Esophagus muscularis mucosa (tissue), 4 donors: ENCODE measurements around the gene TENM3. TPM values are rescaled to one million over a fixed set of nuclear protein-coding genes. Genes with fewer than 3 reads are reported as not detected.

Experiments used
- DNase-seq: peaks from one replicate; pipeline ENCODE4 v3.0.0-alpha.2; 2017; ENCODE audit errors: extremely low spot score
- H3K27ac ChIP-seq, 4 donors: fragments of 200-600 bp; sonication (generic); replicated peaks in 1 of 4; 1 replicate in 3 of 4; 2 replicates in 1 of 4; pipeline ENCODE4 v1.5.1; 2016 to 2019; ENCODE audit warnings: mild to moderate bottlenecking in 1 of 4
- H3K27me3 ChIP-seq, 4 donors: fragments of 200-600 bp; sonication (generic); one replicate each; pipeline versions ENCODE4 v1.5.1 to v1.6.0; 2016 to 2019
- H3K36me3 ChIP-seq, 4 donors: fragments of 200-600 bp; sonication (generic); one replicate each; pipeline ENCODE4 v1.5.1; 2016 to 2019
- H3K4me1 ChIP-seq, 4 donors: fragments of 200-600 bp; sonication (generic); one replicate each; pipeline ENCODE4 v1.5.1; 2016 to 2019
- H3K4me3 ChIP-seq, 4 donors: fragments of 200-600 bp; sonication (generic); 1 replicate in 2 of 4; 2 replicates in 2 of 4; pipeline ENCODE4 v1.5.1; 2016 to 2019; ENCODE audit warnings: mild to moderate bottlenecking in 4 of 4, moderate library complexity in 1 of 4
- H3K9me3 ChIP-seq, 4 donors: fragments of 200-600 bp; sonication (generic); 1 replicate in 3 of 4; 2 replicates in 1 of 4; pipeline ENCODE4 v1.5.1; 2016 to 2019
- EP300 ChIP-seq: sonication (generic); formaldehyde crosslinking; IDR thresholded peaks from one replicate; pipeline ENCODE4 v1.6.1; 2017; ENCODE audit warnings: antibody characterized with exemption
- POLR2A ChIP-seq: fragments of 450-650 bp; IDR thresholded peaks from one replicate; pipeline ENCODE4 v1.6.1; 2017; ENCODE audit warnings: antibody characterized with exemption, moderate library complexity, mild to moderate bottlenecking, low read depth
- POLR2AphosphoS5 ChIP-seq, 2 donors: sonication (generic); formaldehyde crosslinking; IDR thresholded peaks; one replicate each; pipeline ENCODE4 v1.6.1; 2017; ENCODE audit warnings: antibody characterized with exemption in 2 of 2
- WGBS: methylation state at CpG from one replicate; pipeline ENCODE4 v1.1.5; 2018; 5-methylcytosine and 5-hydroxymethylcytosine counted together
- intact Hi-C: fragments of 100-400 bp; cut with DNase I; formaldehyde crosslinking; loops from one replicate; pipeline ENCODE4 v1.15.1; 2023
- total RNA-seq, 4 donors: library from RNA; depleted of rRNA; stranded (reverse); fragments of >200 nt; gene quantifications; one replicate each; pipeline versions ENCODE4 v1.1.0 to v1.2.1, GENCODE V29; 2016
- TF ChIP-seq, protein P1 (sequence below), 3 experiments: fragments of 200-600 bp in 2 of 3; fragments of 450-650 bp in 1 of 3; sonication (generic) in 2 of 3; IDR thresholded peaks; one replicate each; pipeline ENCODE4 v1.5.1; 2017 to 2019; ENCODE audit warnings: antibody characterized with exemption in 3 of 3, mild to moderate bottlenecking in 2 of 3, moderate library complexity in 1 of 3

TENM3 gene
- total RNA-seq, 4 donors from 2014 or later = 16.2 to 30.5 (median 28.3) TPM

DNA sequence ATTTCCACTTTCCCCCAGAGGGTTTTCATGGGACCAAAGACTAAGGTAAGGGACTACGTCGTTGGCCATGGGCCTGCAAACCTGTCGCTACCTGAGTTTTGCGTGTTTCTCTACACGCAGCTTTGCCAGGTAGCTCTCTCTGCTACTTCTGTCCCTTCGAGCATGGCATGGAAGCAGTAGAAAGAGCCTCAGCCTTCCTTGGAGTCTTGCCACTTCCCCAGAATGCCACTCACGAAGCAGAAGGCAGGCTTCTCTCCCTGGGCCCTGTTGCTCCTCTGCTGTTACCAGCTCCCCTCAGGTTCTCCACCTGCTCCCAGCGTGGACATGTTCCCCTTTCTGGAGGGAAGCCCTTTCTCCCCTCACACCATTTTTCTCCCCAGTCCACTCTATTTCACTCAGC lies 381.1 kb downstream of the TENM3 start:
- WGBS = 91% methylated on average over 8 of the region's 8 CpGs
- Histone ChIP-seq H3K4me3 (no peak overlapping the region), H3K4me1 (peaks cover 0 to 6% (median 0%) of the 10 kb centered on the region in 4 donors), H3K9me3 (no peaks in the 10 kb centered on the region), H3K27me3 (no peaks in the 10 kb centered on the region), H3K27ac (no peak overlapping the region), H3K36me3 (no peaks in the 10 kb centered on the region)
- DNase-seq = no peak
- intact Hi-C loops = no loop called here
- no peak for TF ChIP-seq EP300
- no peak for TF ChIP-seq POLR2A
- no peak for TF ChIP-seq POLR2AphosphoS5 (IDR thresholded peaks at IDR 0.05)
- TF ChIP-seq, protein P1, sequence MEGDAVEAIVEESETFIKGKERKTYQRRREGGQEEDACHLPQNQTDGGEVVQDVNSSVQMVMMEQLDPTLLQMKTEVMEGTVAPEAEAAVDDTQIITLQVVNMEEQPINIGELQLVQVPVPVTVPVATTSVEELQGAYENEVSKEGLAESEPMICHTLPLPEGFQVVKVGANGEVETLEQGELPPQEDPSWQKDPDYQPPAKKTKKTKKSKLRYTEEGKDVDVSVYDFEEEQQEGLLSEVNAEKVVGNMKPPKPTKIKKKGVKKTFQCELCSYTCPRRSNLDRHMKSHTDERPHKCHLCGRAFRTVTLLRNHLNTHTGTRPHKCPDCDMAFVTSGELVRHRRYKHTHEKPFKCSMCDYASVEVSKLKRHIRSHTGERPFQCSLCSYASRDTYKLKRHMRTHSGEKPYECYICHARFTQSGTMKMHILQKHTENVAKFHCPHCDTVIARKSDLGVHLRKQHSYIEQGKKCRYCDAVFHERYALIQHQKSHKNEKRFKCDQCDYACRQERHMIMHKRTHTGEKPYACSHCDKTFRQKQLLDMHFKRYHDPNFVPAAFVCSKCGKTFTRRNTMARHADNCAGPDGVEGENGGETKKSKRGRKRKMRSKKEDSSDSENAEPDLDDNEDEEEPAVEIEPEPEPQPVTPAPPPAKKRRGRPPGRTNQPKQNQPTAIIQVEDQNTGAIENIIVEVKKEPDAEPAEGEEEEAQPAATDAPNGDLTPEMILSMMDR (IDR thresholded peaks at IDR 0.05) = no peak

DNA sequence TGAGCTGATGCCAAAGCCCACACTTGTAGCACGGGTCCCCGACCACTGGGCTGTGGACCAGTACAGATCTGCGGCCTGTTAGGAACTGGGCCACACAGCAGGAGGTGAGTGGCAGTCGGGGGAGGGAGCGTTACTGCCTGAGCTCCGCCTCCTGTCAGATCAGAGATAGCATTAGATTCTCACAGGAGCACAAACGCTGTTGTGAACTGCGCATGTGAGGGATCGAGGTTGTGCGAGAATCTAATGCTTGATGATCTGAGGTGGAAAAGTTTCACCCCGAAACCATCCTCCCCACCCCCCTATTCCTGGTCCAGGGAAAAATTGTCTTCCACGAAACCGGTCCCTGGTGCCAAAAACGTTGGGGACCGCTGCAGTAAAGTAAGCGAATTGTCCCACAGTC lies 382.0 kb downstream of the TENM3 start:
- no peak for TF ChIP-seq POLR2AphosphoS5 (IDR thresholded peaks at IDR 0.05)
- peaks cover 0 to 6% (median 0%) of the 10 kb centered on the region in 4 donors for H3K4me1 ChIP-seq
- WGBS = 94% methylated on average over 13 of the region's 16 CpGs
- no peaks in the 10 kb centered on the region for H3K27me3 ChIP-seq
- intact Hi-C loops = no loop called here
- H3K36me3 ChIP-seq = no peaks in the 10 kb centered on the region
- no peak overlapping the region for H3K4me3 ChIP-seq
- no peaks in the 10 kb centered on the region for H3K9me3 ChIP-seq
- H3K27ac ChIP-seq = no peak overlapping the region
- no peak for DNase-seq

GRCh38 chr4:182627996-182628395 lies 384.8 kb downstream of the TENM3 start:
- peak overlapping the region in 1 of 4 donors; percentile 39 for H3K27ac ChIP-seq
- no peaks in the 10 kb centered on the region for H3K9me3 ChIP-seq
- intact Hi-C loops = no loop called here
- no peaks in the 10 kb centered on the region for H3K36me3 ChIP-seq
- no peaks in the 10 kb centered on the region for H3K27me3 ChIP-seq
- WGBS = 63% methylated on average over 6 of the region's 6 CpGs
- no peak overlapping the region for H3K4me3 ChIP-seq
- H3K4me1 ChIP-seq = peaks cover 0 to 6% (median 0%) of the 10 kb centered on the region in 4 donors
- DNase-seq = no peak
- no peak for TF ChIP-seq EP300
- TF ChIP-seq POLR2A = no peak
- no peak for TF ChIP-seq POLR2AphosphoS5 (IDR thresholded peaks at IDR 0.05)
- TF ChIP-seq, protein P1 (IDR thresholded peaks at IDR 0.05) = no peak

GRCh38 chr4:182628544-182628943 lies 385.3 kb downstream of the TENM3 start:
- DNase-seq = no peak
- intact Hi-C loops = no loop called here
- Histone ChIP-seq H3K36me3 (no peaks in the 10 kb centered on the region), H3K4me1 (peaks cover 0 to 6% (median 0%) of the 10 kb centered on the region in 4 donors), H3K4me3 (no peak overlapping the region), H3K9me3 (no peaks in the 10 kb centered on the region), H3K27ac (no peak overlapping the region), H3K27me3 (no peaks in the 10 kb centered on the region)
- 94% methylated on average over 6 of the region's 6 CpGs for WGBS
- no peak for TF ChIP-seq POLR2AphosphoS5 (IDR thresholded peaks at IDR 0.05)
- no peak for TF ChIP-seq POLR2A
- no peak for TF ChIP-seq EP300
- TF ChIP-seq, protein P1 (IDR thresholded peaks at IDR 0.05) = no peak

- Histone ChIP-seq H3K27ac (no peak overlapping the region), H3K36me3 (no peaks in the 10 kb centered on the region), H3K9me3 (no peaks in the 10 kb centered on the region), H3K4me3 (no peak overlapping the region), H3K4me1 (peaks cover 0 to 6% (median 0%) of the 10 kb centered on the region in 4 donors), H3K27me3 (no peaks in the 10 kb centered on the region)
- no peak for DNase-seq
- intact Hi-C loops = no loop called here
- WGBS = 92% methylated on average over 3 of the region's 3 CpGs
- no peak for TF ChIP-seq POLR2A
- no peak for TF ChIP-seq POLR2AphosphoS5 (IDR thresholded peaks at IDR 0.05)
- TF ChIP-seq EP300 = no peak
- TF ChIP-seq, protein P1 (IDR thresholded peaks at IDR 0.05) = no peak
These were observed 385.9 kb downstream of the TENM3 start for GRCh38 chr4:182629096-182629495.
